ENCODE data around the gene SPIRE1.
"Not testable (repeated sequence)": the region's sequence is repeated elsewhere in the genome, so short reads cannot be mapped to it uniquely, and the experiment has no call there.

The SPIRE1 gene

DNA sequence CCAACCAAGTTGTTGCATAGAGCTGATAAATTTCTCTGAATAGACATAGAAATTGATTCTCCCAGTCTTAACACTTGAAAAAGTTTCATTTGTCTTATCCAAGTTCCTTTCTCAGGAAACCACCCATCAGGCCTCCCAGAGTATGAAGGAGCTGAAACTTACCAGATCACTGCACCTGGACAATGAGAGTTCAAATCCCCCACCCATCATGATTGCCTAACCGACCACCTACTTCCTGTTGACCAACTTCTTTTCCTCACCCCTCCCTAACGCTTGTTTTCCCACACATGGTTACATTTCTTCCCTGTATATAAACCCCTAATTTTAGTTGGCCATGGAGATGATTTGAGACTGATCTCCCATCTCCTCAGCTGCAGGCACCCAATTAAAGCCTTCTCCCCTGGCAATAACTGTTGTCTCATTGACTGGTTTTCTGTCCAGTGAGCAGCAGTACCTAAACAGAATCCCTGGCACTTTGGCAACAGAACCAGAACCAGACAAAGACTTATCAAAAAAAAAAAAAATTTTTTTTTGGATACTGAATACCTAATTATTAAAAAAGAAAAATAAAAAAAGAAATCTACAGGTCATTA is 103.0 kb downstream of the SPIRE1 start:
- no peak overlapping the region for H2AFZ ChIP-seq (ENCODE audit: low read length)
- H3K79me2 ChIP-seq (ENCODE audit: insufficient read depth, low read length): no peaks in the 10 kb centered on the region
- no peaks in the 10 kb centered on the region for H3K9me2 ChIP-seq (ENCODE audit: low read depth, low read length)
- no peak for TF ChIP-seq EZH2 (IDR thresholded peaks at IDR 0.05; ENCODE audit: borderline replicate concordance, low read length)
- no peak for TF ChIP-seq CTCF (IDR thresholded peaks at IDR 0.05; ENCODE audit: low read length)
- H3K9me3 ChIP-seq (ENCODE audit: low read length): no peaks in the 10 kb centered on the region
- H3K27me3 ChIP-seq (ENCODE audit: insufficient read depth, low read length): peaks cover 4% of the 10 kb centered on the region; the same call in 1 of the 2 replicates
- no peaks in the 10 kb centered on the region for H3K36me3 ChIP-seq (ENCODE audit: insufficient read depth, low read length)
- H3K4me1 ChIP-seq (ENCODE audit: insufficient read depth, low read length, severe bottlenecking): no peaks in the 10 kb centered on the region
- H3F3A ChIP-seq (ENCODE audit: insufficient read depth, low read length): no peaks in the 10 kb centered on the region
- no peaks in the 10 kb centered on the region for H4K20me1 ChIP-seq (ENCODE audit: insufficient read depth, low read length)
- no peak overlapping the region for H3K27ac ChIP-seq (ENCODE audit: low read depth, low read length, poor library complexity, severe bottlenecking)
- no peak overlapping the region for H3K4me2 ChIP-seq (ENCODE audit: low read length)
- no peak overlapping the region for H3K4me3 ChIP-seq (ENCODE audit: low read depth, low read length, poor library complexity, severe bottlenecking)
- H3K9ac ChIP-seq (ENCODE audit: low read length): no peak overlapping the region

- H3K4me3 ChIP-seq (ENCODE audit: low read depth, low read length, poor library complexity, severe bottlenecking): no peak overlapping the region
- H3K4me1 ChIP-seq (ENCODE audit: insufficient read depth, low read length, severe bottlenecking): no peaks in the 10 kb centered on the region
- no peak overlapping the region for H3K9ac ChIP-seq (ENCODE audit: low read length)
- no peaks in the 10 kb centered on the region for H3K79me2 ChIP-seq (ENCODE audit: insufficient read depth, low read length)
- H3K9me2 ChIP-seq (ENCODE audit: low read depth, low read length): no peaks in the 10 kb centered on the region
- no peaks in the 10 kb centered on the region for H3K36me3 ChIP-seq (ENCODE audit: insufficient read depth, low read length)
- H3K27ac ChIP-seq (ENCODE audit: low read depth, low read length, poor library complexity, severe bottlenecking): no peak overlapping the region
- H4K20me1 ChIP-seq (ENCODE audit: insufficient read depth, low read length): no peaks in the 10 kb centered on the region
- no peaks in the 10 kb centered on the region for H3K9me3 ChIP-seq (ENCODE audit: low read length)
- H3F3A ChIP-seq (ENCODE audit: insufficient read depth, low read length): no peaks in the 10 kb centered on the region
- H3K4me2 ChIP-seq (ENCODE audit: low read length): no peak overlapping the region
- H2AFZ ChIP-seq (ENCODE audit: low read length): no peak overlapping the region
- H3K27me3 ChIP-seq (ENCODE audit: insufficient read depth, low read length): peaks cover 4% of the 10 kb centered on the region; the same call in 1 of the 2 replicates
- TF ChIP-seq CTCF (IDR thresholded peaks at IDR 0.05; ENCODE audit: low read length) (no peak), EZH2 (IDR thresholded peaks at IDR 0.05; ENCODE audit: borderline replicate concordance, low read length) (no peak)
These were observed 105.0 kb downstream of the SPIRE1 start for GRCh38 chr18:12552879-12553242.

DNA sequence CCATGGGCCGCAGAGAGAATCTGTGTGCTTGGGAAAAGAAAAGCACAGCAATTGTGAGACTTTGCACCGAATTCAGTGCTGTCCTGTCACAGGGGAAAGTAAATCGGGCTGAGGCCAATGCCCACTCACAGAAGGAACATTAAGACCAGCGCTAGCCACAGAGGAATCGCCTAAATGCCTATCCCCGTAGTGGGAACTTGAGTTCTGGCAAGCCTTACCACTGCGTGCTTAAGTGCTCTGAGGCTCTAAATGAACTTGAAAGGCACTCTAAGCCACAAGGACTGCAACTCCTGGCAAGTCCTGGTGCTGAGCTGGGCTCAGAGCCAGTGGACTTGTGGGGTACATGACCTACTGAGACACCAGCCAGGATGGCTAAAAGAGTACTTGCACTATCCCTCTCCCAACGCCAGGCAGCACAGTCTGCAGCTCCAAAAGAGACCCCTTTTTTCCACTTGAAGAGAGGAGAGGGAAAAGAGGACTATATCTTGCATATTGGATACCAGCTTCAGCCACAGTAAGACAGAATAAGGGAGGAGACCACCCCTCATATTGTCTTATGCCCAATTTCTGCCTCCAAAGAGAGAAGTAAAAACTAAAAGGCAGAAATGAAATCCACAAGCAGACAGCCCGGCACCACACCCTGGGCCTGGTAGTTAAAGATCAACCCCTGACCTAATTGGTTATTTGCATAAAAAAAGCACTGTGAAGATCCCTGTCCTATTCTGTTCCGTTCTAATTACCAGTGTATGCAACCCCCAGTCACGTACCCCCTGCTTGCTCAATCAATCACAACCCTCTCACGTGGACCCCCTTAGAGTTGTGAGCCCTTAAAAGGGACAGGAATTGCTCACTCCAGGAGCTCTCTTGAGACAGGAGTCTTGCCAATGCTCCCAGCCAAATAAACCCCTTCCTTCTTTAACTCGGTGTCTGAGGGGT is 105.7 kb downstream of the SPIRE1 start:
- H3K9me2 ChIP-seq (ENCODE audit: low read depth, low read length); H3K36me3 ChIP-seq (ENCODE audit: insufficient read depth, low read length); H3K27ac ChIP-seq (ENCODE audit: low read depth, low read length, poor library complexity, severe bottlenecking); H3K9me3 ChIP-seq (ENCODE audit: low read length); H3K79me2 ChIP-seq (ENCODE audit: insufficient read depth, low read length); H3K4me3 ChIP-seq (ENCODE audit: low read depth, low read length, poor library complexity, severe bottlenecking); H3K9ac ChIP-seq (ENCODE audit: low read length); H4K20me1 ChIP-seq (ENCODE audit: insufficient read depth, low read length); H3K4me2 ChIP-seq (ENCODE audit: low read length); H3K4me1 ChIP-seq (ENCODE audit: insufficient read depth, low read length, severe bottlenecking); H3K27me3 ChIP-seq (ENCODE audit: insufficient read depth, low read length); H3F3A ChIP-seq (ENCODE audit: insufficient read depth, low read length); H2AFZ ChIP-seq (ENCODE audit: low read length): not testable (repeated sequence)

DNA sequence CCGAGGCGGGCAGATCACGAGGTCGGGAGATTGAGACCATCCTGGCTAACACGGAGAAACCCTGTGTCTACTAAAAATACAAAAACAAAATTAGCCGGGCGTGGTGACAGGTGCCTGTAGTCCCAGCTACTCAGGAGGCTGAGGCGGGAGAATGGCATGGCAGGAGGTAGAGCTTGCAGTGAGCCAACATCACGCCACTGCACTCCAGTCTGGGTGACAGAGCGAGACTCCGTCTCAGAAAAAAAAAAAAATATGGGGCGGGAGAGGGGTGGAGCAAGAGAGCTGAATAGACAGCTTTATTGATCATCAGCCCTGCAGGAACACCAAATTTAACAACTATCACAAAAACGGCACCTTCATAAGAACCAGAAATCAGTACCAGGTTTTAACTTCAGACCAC is 106.4 kb downstream of the SPIRE1 start:
- not testable (repeated sequence) for H3K4me1 ChIP-seq (ENCODE audit: insufficient read depth, low read length, severe bottlenecking); H3K9me2 ChIP-seq (ENCODE audit: low read depth, low read length); H3K79me2 ChIP-seq (ENCODE audit: insufficient read depth, low read length); H3K9me3 ChIP-seq (ENCODE audit: low read length); H3K4me3 ChIP-seq (ENCODE audit: low read depth, low read length, poor library complexity, severe bottlenecking); H3K9ac ChIP-seq (ENCODE audit: low read length); H4K20me1 ChIP-seq (ENCODE audit: insufficient read depth, low read length); H2AFZ ChIP-seq (ENCODE audit: low read length); H3K27me3 ChIP-seq (ENCODE audit: insufficient read depth, low read length); H3K4me2 ChIP-seq (ENCODE audit: low read length); H3F3A ChIP-seq (ENCODE audit: insufficient read depth, low read length); H3K36me3 ChIP-seq (ENCODE audit: insufficient read depth, low read length); H3K27ac ChIP-seq (ENCODE audit: low read depth, low read length, poor library complexity, severe bottlenecking)
